ENCODE measurements around the gene SERPINB13.

The SERPINB13 gene

DNA sequence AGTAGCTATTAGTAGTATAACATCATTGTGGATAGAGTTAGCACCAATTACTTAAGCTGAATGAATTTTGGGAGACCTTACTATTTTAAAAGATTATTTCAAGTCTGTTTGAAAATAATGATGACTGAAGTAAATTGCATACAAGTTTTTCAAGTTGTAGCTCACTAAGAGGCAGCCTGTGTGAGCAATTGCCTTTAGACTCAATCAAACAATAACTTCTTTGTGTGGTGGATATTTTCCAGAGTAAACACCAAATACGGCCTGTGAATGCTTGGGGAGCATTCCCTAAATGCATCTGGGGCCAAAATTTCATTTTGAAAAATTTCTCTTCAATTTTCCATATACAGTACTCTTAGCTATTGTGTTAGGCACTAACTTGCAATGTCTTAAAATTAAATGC is 37.1 kb upstream of the SERPINB13 start:
- Histone ChIP-seq H3K27me3 (no peaks in the 10 kb centered on the region), H3K36me3 (no peaks in the 10 kb centered on the region), H3K27ac (no peak overlapping the region), H3K4me3 (ENCODE audit: low read depth in 1 of 2, low read length in 1 of 2) (no peak overlapping the region), H3K4me1 (ENCODE audit: control insufficient read depth in 1 of 2, insufficient read depth in 1 of 2, low read depth in 1 of 2, low read length in 1 of 2) (peaks cover 0 to 5% of the 10 kb centered on the region in 2 experiments), H3K9me3 (no peaks in the 10 kb centered on the region)
- TF ChIP-seq, protein P1, sequence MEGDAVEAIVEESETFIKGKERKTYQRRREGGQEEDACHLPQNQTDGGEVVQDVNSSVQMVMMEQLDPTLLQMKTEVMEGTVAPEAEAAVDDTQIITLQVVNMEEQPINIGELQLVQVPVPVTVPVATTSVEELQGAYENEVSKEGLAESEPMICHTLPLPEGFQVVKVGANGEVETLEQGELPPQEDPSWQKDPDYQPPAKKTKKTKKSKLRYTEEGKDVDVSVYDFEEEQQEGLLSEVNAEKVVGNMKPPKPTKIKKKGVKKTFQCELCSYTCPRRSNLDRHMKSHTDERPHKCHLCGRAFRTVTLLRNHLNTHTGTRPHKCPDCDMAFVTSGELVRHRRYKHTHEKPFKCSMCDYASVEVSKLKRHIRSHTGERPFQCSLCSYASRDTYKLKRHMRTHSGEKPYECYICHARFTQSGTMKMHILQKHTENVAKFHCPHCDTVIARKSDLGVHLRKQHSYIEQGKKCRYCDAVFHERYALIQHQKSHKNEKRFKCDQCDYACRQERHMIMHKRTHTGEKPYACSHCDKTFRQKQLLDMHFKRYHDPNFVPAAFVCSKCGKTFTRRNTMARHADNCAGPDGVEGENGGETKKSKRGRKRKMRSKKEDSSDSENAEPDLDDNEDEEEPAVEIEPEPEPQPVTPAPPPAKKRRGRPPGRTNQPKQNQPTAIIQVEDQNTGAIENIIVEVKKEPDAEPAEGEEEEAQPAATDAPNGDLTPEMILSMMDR (IDR thresholded peaks at IDR 0.05): no peak

DNA sequence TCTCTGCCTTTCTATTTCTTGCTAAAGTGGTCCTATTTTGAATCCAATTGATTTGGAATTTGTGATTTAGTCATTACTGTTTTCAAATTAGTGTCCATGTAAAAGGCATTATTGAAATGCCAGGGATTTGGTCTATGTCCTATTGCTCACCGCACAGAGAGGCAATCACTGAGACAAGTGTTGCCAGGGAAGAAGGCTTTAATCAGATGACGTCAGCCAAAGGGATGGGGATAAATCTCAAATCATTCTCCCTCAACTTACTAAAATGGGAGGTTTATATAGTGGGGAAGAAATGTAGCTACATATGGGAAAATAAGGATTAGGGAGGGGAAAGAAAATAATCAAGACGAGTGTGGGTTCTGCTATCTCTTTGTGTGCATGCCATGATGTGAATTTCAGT is 35.4 kb upstream of the SERPINB13 start:
- Histone ChIP-seq H3K27ac (no peak overlapping the region), H3K36me3 (no peaks in the 10 kb centered on the region), H3K9me3 (no peaks in the 10 kb centered on the region), H3K4me1 (ENCODE audit: control insufficient read depth in 1 of 2, insufficient read depth in 1 of 2, low read depth in 1 of 2, low read length in 1 of 2) (peaks cover 0 to 5% of the 10 kb centered on the region in 2 experiments), H3K4me3 (ENCODE audit: low read depth in 1 of 2, low read length in 1 of 2) (no peak overlapping the region), H3K27me3 (no peaks in the 10 kb centered on the region)
- TF ChIP-seq, protein P1 (IDR thresholded peaks at IDR 0.05): no peak

GRCh38 chr18:63552581-63552980 is 34.6 kb upstream of the SERPINB13 start:
- no peaks in the 10 kb centered on the region for H3K36me3 ChIP-seq
- TF ChIP-seq, protein P1 (IDR thresholded peaks at IDR 0.05): no peak
- H3K27ac ChIP-seq: no peak overlapping the region
- H3K27me3 ChIP-seq: no peaks in the 10 kb centered on the region
- H3K9me3 ChIP-seq: no peaks in the 10 kb centered on the region
- no peak overlapping the region for H3K4me3 ChIP-seq (ENCODE audit: low read depth in 1 of 2, low read length in 1 of 2)
- H3K4me1 ChIP-seq (ENCODE audit: control insufficient read depth in 1 of 2, insufficient read depth in 1 of 2, low read depth in 1 of 2, low read length in 1 of 2): peaks cover 0 to 5% of the 10 kb centered on the region in 2 experiments

- H3K27me3 ChIP-seq: no peaks in the 10 kb centered on the region
- no peaks in the 10 kb centered on the region for H3K9me3 ChIP-seq
- H3K27ac ChIP-seq: no peak overlapping the region
- no peak overlapping the region for H3K4me3 ChIP-seq (ENCODE audit: low read depth in 1 of 2, low read length in 1 of 2)
- TF ChIP-seq, protein P1 (IDR thresholded peaks at IDR 0.05): no peak
- H3K36me3 ChIP-seq: no peaks in the 10 kb centered on the region
- H3K4me1 ChIP-seq (ENCODE audit: control insufficient read depth in 1 of 2, insufficient read depth in 1 of 2, low read depth in 1 of 2, low read length in 1 of 2): peaks cover 0 to 5% of the 10 kb centered on the region in 2 experiments
Measured at GRCh38 chr18:63553081-63553480, 34.1 kb upstream of the SERPINB13 start.

- H3K4me3 ChIP-seq (ENCODE audit: low read depth in 1 of 2, low read length in 1 of 2): no peak overlapping the region
- no peaks in the 10 kb centered on the region for H3K36me3 ChIP-seq
- TF ChIP-seq, protein P1 (IDR thresholded peaks at IDR 0.05): no peak
- H3K27me3 ChIP-seq: no peaks in the 10 kb centered on the region
- H3K27ac ChIP-seq: no peak overlapping the region
- H3K9me3 ChIP-seq: no peaks in the 10 kb centered on the region
- no peaks in the 10 kb centered on the region for H3K4me1 ChIP-seq (ENCODE audit: control insufficient read depth in 1 of 2, insufficient read depth in 1 of 2, low read depth in 1 of 2, low read length in 1 of 2)
Measured at GRCh38 chr18:63559567-63560491, 27.3 kb upstream of the SERPINB13 start.
